Tibial nerve (tissue), 4 donors: ENCODE results near the gene ENDOU. TPM values are rescaled to one million over a fixed set of nuclear protein-coding genes. Genes with fewer than 3 reads are reported as not detected.

ENCODE experiments used
- DNase-seq, 2 donors: peaks; one replicate each; pipeline ENCODE4 v3.0.0-alpha.2; 2019; ENCODE audit warnings: low spot score in 2 of 2
- H3K27ac ChIP-seq, 4 donors: fragments of 200-600 bp; sonication (generic) in 3 of 4; one replicate each; pipeline ENCODE4 v1.5.1; 2017 to 2019; ENCODE audit warnings: mild to moderate bottlenecking in 1 of 4
- H3K27me3 ChIP-seq, 2 donors: fragments of 200-600 bp; sonication (generic) in 1 of 2; one replicate each; pipeline versions ENCODE4 v1.5.1 to v1.6.0; 2017 to 2019
- H3K36me3 ChIP-seq, 3 donors: fragments of 200-600 bp; sonication (generic); one replicate each; pipeline ENCODE4 v1.5.1; 2018 to 2019
- H3K4me1 ChIP-seq, 4 donors: fragments of 200-600 bp; sonication (generic) in 3 of 4; one replicate each; pipeline ENCODE4 v1.5.1; 2017 to 2019
- H3K4me3 ChIP-seq, 4 donors: fragments of 200-600 bp; sonication (generic) in 3 of 4; one replicate each; pipeline ENCODE4 v1.5.1; 2017 to 2019; ENCODE audit warnings: mild to moderate bottlenecking in 1 of 4, moderate library complexity in 1 of 4
- H3K9me3 ChIP-seq, 4 donors: fragments of 200-600 bp; sonication (generic) in 3 of 4; one replicate each; pipeline ENCODE4 v1.5.1; 2017 to 2019
- CTCF ChIP-seq, 5 experiments: fragments of 200-600 bp in 3 of 5; fragments of 450-650 bp in 2 of 5; sonication (generic) in 3 of 5; IDR thresholded peaks; one replicate each; pipeline ENCODE4 v1.5.1; 2016 to 2019; ENCODE audit warnings: antibody characterized with exemption in 5 of 5, mild to moderate bottlenecking in 3 of 5, moderate library complexity in 2 of 5
- EP300 ChIP-seq, 2 donors: sonication (generic); formaldehyde crosslinking; IDR thresholded peaks; one replicate each; pipeline ENCODE4 v1.6.1; 2017; ENCODE audit warnings: antibody characterized with exemption in 2 of 2, mild to moderate bottlenecking in 1 of 2
- POLR2A ChIP-seq, 2 donors: fragments of 450-650 bp; IDR thresholded peaks; one replicate each; pipeline ENCODE4 v1.6.1; 2017; ENCODE audit warnings: antibody characterized with exemption in 2 of 2, mild to moderate bottlenecking in 2 of 2, moderate library complexity in 2 of 2
- WGBS, 2 donors: methylation state at CpG; one replicate each; pipeline ENCODE4 v1.1.5; 2018; 5-methylcytosine and 5-hydroxymethylcytosine counted together
- total RNA-seq, 4 donors: library from RNA; depleted of rRNA; stranded (reverse); fragments of >200 nt; gene quantifications; one replicate each; pipeline ENCODE4 v1.1.0, GENCODE V29; 2016

Gene ENDOU
- total RNA-seq, 4 donors from 2014 or later = 0.30 to 1.2 (median 0.42) TPM; not detected in 1

DNA sequence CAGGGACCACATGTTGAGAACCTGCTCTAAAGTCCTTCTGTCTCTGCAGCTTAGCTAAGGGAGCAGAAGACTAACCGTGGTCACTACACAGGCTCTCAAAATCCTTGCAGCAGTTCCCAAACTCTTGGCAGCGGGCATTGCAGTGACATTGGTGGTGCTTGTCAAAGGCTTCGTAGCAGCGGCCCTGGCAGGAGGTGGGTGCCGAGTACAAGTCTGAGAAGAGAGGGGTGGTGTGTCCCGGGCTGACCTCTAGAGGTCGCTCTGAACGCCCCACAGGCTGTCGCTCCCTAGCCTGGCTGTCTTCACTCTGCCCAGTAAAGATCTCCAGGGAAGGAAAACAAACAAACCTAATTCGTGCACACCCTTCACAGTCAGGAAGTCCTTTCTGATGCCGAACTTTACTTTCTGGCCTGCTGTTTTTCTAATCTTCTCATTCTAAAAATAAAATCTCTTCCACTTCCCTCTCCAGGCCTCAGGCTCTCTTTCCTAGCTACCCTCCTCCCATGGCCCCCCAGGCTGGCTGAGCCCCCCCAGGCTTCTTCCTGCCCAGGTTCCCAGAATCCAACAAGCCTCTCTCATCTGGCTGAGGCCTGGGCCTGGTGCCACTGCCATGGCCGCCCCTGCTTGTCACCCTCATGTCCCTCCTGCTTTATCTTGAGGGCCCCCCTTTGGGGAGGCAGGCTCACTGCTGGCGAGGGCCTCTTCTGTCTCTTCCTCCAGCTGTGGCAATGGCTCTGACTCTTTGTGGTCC, 7.7 kb downstream of the ENDOU start:
- TF ChIP-seq CTCF (IDR thresholded peaks at IDR 0.05) = peak; percentile 54 to 75 (median 72)
- TF ChIP-seq POLR2A (IDR thresholded peaks at IDR 0.05) = no peak
- TF ChIP-seq EP300 (IDR thresholded peaks at IDR 0.05) = peak in 1 of 2 donors; percentile 50
- no peaks in the 10 kb centered on the region for H3K27me3 ChIP-seq
- H3K4me3 ChIP-seq = no peak overlapping the region
- 19 to 23% methylated on average over 13 of the region's 13 CpGs for WGBS, 2 donors
- peaks cover 0 to 54% (median 22%) of the 10 kb centered on the region in 4 donors for H3K4me1 ChIP-seq
- H3K9me3 ChIP-seq = no peaks in the 10 kb centered on the region
- peaks cover 0 to 19% (median 0%) of the 10 kb centered on the region in 3 donors for H3K36me3 ChIP-seq
- DNase-seq = peak; percentile 66 to 73
- H3K27ac ChIP-seq = peak overlapping the region; percentile 8 to 88 (median 80)

DNA sequence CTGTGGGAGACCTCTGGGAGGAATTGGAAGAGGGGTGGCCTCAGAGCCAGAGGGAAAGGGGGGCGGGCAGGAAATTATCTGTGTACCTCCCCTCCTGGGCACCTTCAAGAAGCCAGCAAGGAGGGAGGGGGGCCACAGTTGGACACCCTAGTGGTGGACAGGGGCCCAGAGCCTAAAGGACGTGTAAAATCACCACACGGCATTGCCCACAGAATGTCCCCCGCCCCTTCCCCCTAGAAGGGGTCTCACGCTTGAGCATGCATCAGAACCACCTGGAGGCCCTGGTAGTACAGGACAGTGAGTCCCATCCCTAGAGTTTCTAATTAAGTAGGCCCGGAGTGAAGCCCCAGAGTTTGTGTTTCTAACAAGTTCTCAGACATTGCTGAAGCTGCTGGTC, 8.2 kb downstream of the ENDOU start:
- peaks cover 0 to 54% (median 22%) of the 10 kb centered on the region in 4 donors for H3K4me1 ChIP-seq
- peak overlapping the region; percentile 0 to 88 (median 62) for H3K27ac ChIP-seq
- no peak for DNase-seq
- H3K4me3 ChIP-seq = no peak overlapping the region
- H3K27me3 ChIP-seq = no peaks in the 10 kb centered on the region
- TF ChIP-seq CTCF (IDR thresholded peaks at IDR 0.05) (no peak), POLR2A (IDR thresholded peaks at IDR 0.05) (no peak), EP300 (IDR thresholded peaks at IDR 0.05) (no peak)
- H3K9me3 ChIP-seq = no peaks in the 10 kb centered on the region
- WGBS, 2 donors = 83 to 85% methylated on average over 6 of the region's 6 CpGs
- peaks cover 0 to 19% (median 0%) of the 10 kb centered on the region in 3 donors for H3K36me3 ChIP-seq

DNA sequence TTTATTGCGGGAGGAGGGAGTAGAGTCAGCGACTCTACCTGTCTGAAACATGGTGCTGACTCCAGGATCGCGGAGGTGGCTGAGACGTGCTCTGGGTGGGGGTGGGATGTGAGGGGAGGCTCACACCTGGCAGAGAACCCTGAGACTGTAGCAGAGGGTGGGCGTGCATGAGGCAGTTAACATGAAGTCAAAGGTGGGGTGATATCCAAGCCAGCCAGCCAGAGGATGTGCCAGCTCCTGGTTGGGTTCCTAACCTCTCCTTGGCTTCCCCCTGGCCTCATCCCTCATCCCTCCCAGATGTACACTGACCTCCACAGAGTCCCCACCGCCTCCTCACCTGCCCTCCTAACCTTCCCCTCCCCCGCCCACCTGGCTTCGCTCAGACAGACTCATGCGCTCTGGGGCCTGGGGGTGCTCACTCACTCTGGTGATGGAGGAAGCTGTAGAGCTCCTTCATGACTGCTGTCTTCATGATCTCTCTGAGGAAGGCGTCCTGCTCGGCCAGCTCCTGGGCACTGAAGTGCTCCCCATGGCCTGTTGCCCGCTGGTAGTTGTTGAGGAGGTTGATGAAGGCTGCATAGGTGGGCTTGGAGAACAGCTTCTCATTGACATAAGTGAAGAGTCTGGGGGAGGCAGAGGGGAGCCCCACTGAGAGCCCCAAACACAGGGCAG, 9.3 kb downstream of the ENDOU start:
- DNase-seq = no peak
- H3K27me3 ChIP-seq = no peaks in the 10 kb centered on the region
- WGBS, 2 donors = 81 to 82% methylated on average over 12 to 13 of the region's 13 CpGs
- H3K27ac ChIP-seq = peak overlapping the region; percentile 16 to 83 (median 50)
- H3K4me3 ChIP-seq = no peak overlapping the region
- H3K36me3 ChIP-seq = peaks cover 0 to 18% (median 0%) of the 10 kb centered on the region in 3 donors
- no peaks in the 10 kb centered on the region for H3K9me3 ChIP-seq
- H3K4me1 ChIP-seq = peaks cover 0 to 51% (median 22%) of the 10 kb centered on the region in 4 donors
- no peak for TF ChIP-seq EP300 (IDR thresholded peaks at IDR 0.05)
- no peak for TF ChIP-seq POLR2A (IDR thresholded peaks at IDR 0.05)
- TF ChIP-seq CTCF (IDR thresholded peaks at IDR 0.05) = no peak

DNA sequence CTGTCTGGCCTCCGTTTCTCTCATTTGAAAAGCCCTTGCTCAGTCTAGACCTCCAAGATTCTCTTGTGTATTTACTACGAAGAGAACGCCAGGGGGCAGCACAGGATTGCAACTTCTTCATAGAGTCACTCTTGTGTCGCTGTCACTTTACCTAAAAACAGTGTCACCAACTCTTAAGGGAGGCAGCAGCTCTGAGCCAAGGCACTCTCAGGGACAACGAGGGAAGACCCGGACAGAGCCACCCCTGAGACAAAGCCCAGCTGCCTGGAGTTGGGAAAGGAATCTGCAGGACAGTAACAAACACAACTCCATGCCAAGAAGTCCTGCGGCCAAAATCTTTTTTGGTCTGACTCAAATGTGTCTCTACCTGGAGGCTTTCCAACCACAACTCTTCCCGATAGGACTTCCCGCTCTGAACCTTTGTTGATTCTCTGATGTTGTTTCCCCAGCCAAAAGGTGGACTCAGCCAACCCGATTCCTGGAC, 9.9 kb downstream of the ENDOU start:
- TF ChIP-seq CTCF (IDR thresholded peaks at IDR 0.05) = peak; percentile 66 to 96 (median 73)
- no peak for TF ChIP-seq POLR2A (IDR thresholded peaks at IDR 0.05)
- TF ChIP-seq EP300 (IDR thresholded peaks at IDR 0.05) = peak in 1 of 2 donors; percentile 48
- DNase-seq = peak; percentile 53 to 75
- Histone ChIP-seq H3K4me1 (peaks cover 0 to 47% (median 22%) of the 10 kb centered on the region in 4 donors), H3K4me3 (no peak overlapping the region), H3K27me3 (no peaks in the 10 kb centered on the region), H3K27ac (peak overlapping the region; percentile 16 to 83 (median 50)), H3K36me3 (peaks cover 0 to 12% (median 0%) of the 10 kb centered on the region in 3 donors), H3K9me3 (no peaks in the 10 kb centered on the region)
- WGBS, 2 donors = 9 to 11% methylated on average over 9 to 10 of the region's 10 CpGs
